T-helper 9 cell (primary cell): ENCODE measurements around the gene OR6M1.

Experiments
- DNase-seq: peaks from one replicate; pipeline ENCODE4 v3.0.0-alpha.2; 2020

The OR6M1 gene

DNA sequence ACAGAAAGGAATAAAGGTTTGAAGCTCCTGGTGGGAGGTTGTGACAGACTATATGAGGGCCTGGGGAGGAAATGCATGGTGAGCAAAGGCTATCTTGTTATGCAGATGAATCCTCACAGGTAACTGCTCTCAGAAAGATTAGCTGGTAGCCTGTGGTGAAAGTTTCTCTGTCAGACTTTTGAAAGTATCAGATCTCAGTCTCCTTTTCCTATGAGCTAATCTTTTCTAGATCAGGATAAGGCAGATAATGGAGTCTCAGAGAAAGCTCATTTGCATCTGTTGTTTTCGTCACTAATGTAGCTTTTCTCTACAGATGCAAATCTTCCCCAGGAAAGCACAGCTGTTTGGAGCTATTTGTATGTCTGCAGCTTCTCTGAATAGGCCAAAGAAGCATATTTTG lies 30.9 kb downstream of the OR6M1 start:
- no peak for DNase-seq

DNA sequence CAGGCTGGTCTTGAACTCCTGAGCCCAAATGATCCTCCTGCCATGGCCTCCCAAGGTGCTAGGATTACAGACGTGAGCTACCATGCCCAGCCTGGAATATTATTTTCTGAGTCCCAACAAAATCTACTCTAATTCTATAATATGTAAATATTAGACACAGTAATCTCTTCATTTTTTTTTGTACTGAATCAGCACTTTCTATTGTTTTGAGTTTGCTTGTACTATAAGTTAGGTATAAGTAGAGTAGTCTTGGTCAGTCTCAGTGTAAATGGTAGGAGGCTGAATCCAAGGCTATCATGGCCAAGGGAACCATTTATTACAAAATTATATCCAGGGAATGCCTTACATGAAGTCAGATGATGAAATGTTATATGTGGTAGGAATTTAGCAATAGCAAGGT lies 32.2 kb downstream of the OR6M1 start:
- no peak for DNase-seq

DNA sequence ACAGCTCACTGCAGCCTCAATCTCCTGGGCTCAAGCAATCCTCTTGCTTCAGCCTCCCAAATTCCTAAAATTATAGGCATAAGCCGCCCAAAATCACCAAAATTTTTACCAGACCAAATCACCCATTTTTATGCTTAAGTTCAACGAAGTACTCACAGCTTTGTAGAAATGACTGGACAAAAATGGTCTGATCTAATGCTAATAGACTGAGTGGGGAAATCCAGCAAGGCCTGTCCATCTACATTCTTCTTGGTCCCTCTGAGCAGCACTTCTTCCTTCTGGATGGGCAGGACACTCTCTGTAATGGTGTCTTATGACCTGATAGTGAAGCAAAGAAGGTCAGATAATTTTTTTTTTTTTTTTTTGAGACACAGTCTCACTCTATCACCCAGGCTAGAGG lies 33.1 kb downstream of the OR6M1 start:
- DNase-seq, result no peak

DNA sequence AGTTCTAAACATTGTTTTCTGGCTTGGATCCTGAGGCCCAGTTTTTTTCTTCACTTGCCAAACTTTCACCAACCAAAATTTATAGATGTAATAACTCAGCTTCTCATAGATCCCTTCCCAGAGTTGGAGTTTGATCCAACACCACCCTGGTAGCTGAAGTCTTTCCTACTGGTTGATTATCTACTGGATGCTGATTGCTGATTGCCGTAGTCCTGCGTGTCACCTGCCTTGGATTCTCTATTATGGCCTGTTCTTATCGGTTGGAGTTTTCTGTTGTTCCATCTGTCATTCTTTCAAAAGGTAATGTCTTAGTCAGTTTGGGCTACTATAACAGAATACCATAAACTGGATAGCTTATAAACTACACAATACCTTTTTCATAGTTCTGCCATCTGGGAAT lies 34.5 kb downstream of the OR6M1 start:
- DNase-seq, result no peak

DNA sequence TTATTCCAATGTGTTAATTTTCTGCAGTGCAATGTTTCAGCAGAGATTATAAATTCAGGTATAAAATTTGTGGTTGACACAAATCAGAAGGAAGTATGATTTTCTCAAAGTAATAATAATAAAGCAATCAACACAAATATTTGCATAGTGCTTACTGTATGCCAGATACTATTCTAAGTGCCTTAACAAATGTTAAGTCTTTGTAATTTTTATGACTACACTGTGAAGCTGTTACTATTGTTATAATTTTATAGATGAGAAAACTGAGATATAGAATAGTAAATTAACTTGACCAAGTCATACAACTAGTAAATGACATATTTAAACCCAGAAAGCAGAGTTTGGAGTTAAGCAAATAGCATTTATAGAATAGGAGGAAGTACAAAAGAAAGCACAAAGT lies 35.4 kb downstream of the OR6M1 start:
- no peak for DNase-seq

DNA sequence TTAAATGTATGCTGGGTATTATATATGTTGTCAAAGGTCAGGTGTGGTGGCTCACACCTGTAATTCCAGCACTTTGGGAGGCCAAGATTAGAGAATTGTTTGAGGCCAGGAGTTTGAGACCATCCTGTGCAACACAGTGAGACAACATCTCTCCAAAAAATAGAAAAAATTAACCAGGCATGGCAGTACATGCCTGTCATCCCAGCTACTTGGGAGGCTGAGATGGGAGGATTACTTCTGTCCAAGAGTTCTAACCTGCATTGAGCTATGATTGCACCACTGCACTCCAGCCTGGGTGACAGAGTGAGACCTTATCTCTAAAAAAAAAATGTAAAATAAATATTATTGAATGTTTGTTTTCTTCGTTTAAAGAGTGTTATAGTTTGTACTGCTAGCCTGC lies 40.5 kb downstream of the OR6M1 start:
- no peak for DNase-seq

DNA sequence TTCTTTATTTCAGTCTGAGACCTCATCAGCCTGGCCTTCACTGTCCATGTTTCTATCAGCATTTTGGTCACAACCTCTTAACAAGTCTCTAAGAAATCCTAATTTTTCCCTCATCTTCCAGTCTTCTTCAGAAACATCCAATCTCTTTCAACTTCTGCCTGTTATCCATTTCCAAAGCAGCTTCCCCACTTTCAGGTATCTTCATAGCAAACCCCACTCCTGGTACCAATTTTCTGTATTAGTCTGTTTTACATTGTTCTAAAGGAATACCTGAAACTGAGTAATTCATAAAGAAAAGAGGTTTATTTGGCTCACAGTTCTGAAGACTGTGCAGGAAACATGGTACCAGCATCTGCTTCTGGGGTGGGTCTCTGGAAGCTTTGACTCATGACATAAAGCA lies 43.7 kb downstream of the OR6M1 start:
- DNase-seq, result no peak

DNA sequence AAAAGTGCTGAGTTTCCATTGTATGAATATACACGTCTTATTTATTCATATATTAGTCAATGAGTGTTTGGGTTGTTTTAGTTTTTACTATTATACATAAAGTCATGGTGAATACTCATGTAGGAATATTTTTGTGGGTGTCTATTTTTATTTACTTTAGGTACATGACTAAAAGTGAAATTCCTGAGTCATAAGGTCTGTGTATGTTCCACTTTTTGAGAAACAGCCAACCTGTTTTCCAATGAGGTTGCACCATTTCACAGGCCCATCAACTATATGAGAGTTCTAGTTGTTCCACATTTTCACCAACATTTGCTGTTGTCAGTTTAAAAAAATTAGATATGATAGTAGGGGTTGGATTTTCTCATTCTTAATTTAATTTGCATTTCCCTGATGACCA lies 45.3 kb downstream of the OR6M1 start:
- no peak for DNase-seq

DNA sequence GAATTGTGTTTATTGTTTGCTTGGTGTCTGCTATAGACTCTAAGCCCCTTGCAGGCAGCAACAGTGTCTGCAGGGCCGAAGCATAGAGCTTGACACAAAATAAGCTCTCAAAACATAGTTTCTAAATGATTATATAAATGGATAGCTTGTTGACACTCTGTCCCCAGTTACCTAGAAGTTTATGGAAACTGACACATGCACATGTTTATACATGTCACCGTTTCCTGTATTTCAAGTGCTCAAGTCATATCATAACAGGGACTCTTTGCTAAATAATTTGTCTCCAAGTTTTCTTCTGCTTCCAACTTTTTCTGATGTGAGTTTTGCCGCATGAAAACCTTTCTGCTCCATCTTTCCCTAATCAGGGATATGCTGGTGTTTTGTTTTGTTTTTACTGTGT lies 48.2 kb downstream of the OR6M1 start:
- no peak for DNase-seq

DNA sequence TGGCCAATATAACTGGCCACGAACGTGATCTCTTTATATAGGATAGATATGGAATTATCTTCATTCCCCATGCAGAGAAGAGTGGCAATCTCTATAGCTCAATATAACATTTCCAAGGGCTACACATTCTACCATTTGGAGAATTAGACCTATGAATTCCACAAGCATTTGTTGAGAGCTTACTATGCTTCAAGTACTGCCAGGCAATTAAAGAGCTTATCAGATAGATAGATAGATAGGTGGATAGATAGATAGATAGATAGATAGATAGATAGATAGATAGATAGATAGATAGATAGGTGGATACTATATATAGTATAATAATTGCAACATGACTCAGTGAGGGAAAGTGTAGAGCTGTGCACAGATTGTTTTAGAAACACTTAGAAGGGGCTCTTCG lies 50.3 kb downstream of the OR6M1 start:
- DNase-seq, result no peak
